ENCODE data around the gene RRP1.

Gene RRP1

DNA sequence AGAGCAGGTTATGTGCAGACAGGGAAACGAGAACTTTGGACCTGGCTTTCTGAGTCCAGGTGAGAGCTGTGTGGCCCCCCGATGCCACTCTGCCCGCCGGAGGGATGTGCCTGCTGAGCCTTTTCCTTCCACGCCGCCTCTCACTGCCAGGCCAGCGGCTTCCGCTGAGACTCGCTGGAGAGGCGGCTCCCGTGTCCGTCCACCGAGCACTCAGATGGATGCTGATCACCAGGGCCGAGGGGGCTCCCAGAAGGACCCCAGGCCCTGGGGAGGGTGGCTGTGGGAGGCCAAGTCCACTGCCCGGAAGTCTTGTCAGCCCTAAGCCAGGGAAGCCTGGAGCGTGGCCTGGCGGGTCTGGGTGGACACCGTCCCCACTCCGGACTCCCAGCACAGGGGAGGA lies 29.7 kb upstream of the RRP1 start:
- no peak for DNase-seq

DNA sequence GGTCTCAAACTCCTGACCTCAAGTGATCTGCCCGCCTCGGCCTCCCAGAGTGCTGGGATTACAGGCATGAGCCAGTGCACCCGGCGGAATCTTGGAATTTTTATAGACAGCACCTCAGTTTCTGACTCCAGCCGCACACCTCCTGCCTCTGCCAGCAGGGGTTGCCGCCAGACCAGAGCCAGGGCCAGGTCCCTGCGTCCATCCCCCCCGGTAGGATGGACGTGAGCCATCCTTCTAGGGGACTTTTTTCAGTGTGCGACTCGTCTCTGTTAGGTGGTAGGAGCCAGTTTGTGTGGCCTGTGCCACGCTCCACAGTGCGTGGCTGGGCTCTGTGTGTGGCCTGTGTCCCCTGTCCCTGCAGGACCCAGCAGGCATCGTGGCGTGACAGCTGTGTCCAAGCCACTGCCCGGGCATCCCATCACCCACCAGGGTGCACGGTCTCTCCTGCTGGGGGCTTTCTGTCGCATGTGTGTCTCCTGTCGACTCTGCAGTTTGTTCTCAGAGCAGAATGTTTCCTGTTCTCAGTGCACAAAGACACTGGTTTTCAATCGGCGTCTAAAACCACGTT lies 28.9 kb upstream of the RRP1 start:
- DNase-seq, result no peak

DNA sequence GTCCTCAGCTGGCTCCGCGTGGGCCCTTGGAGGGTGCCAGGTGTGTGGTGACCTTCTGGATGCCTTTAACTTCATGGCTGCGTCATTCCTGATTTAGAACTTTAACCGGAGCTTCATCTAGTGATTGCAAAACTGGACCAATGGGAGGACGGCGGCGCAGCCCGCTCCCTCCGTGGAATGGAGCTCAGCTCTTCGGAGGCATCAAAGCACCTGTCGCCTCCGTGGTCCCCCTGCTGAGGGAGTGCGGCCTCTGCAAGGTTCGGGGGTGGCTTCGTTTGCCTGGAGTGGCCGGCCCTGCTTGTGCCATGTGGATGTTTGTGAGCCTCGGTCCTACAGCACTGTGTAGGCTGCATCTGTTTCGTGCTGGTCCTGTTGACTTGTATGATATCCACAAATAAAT lies 27.5 kb upstream of the RRP1 start:
- no peak for DNase-seq

DNA sequence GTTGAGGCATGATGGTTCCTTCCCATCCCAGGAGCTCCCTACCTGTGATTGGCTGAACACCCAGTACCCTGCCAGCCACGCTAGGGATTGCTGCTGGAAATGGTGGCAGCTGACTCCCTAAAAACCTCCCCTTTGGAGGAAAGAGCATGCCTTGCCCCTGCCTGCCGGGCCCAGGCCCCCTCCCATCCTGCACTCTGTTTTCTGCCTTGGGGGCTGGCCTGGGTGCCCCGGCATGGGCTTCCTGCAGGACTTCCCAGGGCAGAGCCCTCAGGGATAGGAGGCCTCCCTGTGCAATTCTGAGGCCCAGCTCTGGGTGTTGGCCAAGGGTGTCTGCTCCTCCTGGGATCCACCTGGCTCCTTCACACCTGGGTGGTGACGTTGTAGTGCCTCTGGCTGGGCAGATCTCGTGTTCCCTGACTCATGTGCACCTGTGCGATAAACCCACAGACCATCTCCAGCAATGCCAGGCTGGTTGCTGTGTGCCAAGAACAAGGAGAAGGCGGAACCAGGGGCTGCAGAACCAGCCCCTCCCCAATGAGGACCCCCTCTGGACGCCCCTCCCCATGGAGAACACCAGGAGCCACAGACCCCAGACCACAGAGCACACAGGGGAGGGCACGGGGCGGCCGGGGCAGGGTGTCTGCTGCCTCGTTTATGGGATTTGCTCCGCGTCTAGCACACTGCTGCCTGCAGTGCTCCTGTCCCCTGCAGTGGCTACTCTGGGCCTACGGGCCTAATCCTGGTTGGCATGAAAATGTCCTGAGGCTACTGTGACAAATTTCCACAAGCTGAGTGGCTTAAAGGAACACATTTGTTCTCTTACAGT lies 26.9 kb upstream of the RRP1 start:
- no peak for DNase-seq

DNA sequence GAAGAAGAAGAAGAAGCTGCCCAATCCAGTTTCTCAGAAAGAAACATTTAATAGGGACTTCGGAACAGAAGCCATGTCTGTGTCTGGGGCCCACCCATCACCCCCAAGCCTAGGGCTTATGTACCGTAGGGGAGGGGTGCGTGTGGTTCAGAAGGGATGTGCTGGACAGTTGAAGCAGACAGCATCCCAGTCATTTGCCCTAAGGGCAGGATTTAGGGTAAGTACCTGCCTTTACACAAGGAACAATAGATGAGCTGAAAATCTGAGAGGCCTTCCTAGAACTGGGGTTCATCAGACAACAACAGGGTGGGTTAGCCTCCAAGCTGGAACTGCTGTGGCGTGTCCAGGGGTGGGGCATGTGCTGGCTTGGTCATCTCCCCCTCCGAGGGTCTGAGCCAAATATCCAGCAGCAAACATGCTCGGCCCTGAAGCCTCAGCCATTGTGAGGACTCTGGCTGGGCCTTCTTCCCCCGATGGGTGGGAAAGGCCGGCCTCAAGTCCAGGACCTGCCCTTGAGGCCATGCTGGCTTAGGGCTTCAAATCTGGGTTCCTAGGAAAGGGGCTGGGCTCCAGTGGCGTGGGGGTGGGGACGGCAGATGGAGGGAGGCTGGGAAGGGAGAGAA lies 25.4 kb upstream of the RRP1 start:
- DNase-seq, result no peak

DNA sequence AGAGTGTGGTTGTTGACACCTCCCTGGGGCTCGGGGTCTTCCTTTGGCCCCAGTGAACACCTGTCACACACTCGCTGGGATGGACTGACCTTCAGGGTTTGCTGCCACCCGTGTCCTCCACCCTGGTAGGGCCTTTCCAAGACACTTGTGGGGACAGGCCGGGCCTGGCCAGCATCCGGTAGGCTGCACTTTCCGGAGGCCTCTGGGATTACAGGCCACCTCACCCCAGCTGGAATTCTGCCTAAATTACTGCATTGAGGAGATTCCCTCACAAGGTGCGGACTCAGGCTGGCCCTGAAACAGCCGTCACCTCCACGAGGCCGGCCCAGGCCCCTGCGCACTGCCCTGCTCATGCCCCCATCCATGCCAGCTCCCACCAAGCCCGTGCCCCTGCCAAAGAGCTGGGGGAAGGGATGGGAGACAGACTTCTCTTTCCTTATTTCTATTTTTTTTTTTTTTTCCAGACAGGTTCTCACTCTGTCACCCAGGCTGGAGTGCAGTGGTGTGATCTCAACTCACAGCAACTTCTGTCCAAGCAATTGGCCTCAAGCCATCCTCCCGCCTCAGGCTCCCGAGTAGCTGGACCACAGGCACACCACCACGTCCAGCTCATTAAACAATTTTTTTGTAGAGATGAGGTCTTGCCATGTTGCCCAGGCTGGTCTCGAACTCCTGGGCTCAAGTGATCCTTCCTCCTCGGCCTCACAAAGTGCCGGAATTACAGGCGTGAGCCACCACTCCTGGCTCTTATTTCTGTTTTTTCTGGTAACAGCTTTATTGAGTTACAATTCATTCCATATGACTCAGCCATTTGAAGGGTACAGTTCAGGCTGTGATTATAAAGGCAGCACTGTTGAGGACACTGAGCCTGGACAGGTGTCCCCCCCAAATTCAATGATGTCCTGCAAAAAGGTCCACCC lies 24.5 kb upstream of the RRP1 start:
- no peak for DNase-seq

DNA sequence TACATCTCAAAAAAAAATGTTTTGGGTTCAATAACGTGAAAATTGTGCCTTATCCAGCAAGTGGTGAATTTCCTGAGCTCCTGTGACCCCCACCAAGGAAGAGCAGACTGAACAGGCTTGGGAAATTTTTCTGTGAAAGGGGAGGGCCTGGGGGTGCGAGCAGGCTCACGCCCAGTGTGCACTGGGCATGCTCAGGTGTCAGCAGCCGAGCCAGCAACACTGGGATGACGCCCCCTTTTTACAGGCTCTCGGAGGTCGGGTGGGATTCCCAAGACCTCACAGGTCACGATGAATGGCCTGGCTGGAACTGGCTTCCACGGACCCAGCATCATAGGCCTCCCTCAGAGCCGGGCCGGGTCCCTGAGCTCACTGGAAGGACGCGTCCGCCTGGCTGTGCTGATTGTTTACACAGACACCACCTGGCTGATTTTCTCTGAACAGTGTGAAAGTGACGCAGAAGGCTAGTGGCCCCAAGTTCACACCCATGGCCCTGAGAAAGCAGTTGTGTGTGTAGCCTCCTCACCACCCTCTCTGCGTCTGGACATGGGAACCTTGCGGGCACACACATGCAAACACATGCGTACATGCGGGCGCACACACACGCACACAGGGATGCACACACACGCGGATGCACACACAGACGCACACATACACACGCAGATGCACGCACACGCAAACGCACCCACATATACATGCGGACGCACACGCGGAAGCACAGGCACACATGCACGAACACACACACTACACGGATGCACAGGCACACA lies 22.5 kb upstream of the RRP1 start:
- DNase-seq, result no peak

DNA sequence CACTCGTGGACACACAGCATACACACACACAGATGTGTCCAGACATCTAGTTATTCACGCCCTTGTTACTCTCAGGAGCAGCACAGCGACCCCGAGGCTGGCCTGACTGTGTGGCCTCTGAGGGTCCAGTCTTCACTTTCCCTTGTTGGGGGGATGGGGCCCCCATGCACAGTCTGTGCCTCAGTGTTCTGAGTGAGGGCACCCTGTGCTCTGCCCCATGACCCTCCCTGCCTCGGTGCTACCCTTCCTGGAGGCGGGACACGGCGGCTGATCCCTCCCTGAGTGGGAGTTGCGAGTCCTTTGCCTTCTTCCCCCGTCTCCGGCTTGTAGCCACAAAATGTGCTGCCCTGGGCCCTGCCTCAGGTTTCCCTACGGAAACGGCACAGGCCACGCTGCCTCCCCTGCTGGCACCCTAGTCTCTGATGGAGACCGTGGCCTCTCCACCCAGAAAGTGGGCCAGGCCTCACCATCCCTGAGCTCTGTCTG lies 21.8 kb upstream of the RRP1 start:
- DNase-seq, result no peak

DNA sequence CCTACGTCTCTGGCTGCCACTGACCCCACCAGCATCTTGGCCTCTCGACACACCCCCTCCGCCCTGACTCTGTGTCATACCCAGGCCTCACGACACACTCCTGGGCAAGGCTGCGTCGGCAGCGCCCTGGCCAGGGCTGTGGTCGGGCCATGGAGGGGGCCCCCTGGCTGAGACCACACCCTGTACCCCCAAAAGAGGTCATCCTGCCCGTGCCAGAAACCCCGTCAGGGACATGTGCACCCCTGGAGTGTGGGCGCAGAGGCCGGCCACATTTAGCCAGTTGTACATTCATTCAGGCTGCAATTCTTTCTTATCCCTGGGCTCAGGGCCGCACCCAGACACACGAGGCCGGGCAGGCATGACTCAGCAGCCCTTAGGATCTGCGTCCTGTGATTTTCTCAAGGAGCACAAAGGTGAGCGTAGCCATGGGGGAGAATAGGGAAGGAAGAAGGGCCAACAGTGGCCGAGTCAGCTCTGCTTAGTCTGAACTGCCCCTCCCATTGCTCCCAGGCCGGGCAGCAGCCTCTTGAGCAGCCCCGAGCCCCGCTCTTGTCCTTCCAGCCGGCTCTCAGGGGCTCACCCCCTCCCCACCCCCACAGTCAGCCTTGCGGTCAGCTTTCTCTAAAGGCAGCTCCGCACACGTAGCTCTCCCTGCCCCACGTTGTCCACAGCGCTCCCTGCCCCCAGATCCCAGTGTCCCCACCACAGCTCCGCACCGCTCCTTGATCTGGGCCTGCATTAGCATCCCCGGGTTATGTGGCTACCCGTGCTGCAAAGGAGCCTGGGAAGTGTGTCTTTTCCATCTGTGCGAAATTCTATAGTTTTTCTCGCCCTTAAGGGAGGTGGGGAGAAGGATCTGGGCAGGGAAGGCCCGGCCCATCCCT lies 21.2 kb upstream of the RRP1 start:
- DNase-seq, result no peak

DNA sequence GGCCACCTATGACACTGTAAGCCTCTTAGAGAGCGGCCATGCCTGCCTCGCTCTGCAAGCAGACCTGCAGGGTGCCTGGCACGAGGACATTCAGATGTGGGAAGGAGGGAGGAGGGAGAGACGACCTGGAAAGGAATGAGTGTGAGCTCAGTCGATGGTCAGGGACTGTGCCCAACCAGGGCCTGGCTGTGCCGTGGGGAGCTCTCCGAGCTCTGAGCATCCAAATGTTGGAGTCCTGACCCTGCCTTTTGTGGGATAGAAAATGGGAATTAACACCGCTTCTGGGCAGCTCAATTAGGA lies 20.6 kb upstream of the RRP1 start:
- no peak for DNase-seq

DNA sequence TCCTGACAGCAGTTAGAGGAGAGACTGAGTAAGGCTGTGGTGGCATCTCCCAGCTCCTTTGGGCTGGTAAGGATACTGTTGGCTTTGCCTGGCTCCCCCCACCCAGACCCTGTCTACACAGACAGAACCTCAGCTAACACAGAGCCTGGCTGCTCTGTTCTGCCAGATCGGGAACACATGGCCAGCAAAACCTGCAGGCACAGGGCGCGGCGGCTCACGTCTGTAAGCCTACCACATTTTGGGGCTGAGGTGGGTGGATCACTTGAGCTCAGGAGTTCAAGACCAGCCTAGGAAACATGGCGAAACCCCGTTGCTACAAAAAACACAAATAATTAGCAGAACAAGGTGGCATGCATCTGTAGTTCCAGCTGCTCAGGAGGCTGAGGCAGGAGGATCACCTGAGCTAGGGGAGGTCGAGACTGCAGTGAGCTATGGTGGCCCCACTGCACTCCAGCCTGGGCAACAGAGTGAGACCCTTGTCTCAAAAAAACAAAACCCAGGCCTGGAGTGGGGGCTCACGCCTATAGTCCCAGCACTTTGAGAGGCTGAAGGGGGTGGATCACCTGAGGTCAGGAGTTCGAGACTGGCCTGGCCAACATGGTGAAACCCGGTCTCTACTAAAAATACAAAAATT lies 19.9 kb upstream of the RRP1 start:
- no peak for DNase-seq

DNA sequence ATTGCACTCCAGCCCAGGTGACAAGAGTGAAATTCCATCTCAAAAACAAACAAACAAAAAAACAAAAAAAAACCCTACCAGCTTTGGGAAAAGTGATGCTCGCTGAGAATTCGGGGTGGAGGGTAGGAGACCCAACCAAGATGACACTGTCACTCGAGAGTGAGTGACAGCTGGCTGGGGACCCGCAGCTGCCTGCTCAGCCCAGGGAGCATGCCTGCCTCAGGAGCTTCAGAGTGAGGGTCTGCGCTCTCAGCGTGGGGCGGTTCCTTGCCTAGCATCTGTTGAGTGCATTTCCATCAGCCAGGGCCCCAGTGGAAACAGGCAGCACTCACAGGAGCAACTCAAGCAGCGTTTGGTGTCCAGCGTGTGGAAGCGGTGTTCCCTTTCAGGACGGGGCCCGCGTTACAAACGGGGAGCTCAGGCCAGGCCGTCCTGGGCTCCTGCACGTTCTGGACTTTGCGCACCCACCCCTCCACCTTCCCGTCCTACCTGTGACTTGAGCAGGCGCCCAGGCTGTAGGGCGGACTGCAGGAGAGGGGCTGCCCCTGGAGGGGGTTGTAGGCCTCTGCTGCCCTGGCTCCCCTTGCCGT lies 19.2 kb upstream of the RRP1 start:
- DNase-seq, result no peak

DNA sequence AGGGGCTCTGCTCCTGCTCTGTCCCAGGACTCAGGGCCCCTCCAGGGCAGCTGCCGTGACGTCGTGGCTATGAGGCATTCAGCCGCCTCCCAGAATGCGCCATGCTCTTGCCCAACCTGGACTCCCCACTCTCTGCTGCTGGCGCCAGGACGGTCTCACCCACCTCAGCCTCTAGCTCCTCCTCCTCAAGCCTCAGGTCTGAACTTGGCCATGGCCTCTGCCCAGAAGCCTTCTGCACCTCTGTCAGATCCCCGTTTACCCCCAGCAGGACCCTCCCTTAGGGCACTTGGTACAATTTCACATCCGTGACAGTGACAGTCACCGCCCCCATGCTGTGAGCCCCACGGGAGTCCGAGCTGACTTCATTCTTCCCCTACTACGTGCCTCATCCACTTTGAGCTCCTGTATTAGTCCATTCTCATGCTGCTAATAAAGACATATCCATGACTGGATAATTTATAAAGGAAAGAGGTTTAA lies 18.1 kb upstream of the RRP1 start:
- DNase-seq, result no peak

DNA sequence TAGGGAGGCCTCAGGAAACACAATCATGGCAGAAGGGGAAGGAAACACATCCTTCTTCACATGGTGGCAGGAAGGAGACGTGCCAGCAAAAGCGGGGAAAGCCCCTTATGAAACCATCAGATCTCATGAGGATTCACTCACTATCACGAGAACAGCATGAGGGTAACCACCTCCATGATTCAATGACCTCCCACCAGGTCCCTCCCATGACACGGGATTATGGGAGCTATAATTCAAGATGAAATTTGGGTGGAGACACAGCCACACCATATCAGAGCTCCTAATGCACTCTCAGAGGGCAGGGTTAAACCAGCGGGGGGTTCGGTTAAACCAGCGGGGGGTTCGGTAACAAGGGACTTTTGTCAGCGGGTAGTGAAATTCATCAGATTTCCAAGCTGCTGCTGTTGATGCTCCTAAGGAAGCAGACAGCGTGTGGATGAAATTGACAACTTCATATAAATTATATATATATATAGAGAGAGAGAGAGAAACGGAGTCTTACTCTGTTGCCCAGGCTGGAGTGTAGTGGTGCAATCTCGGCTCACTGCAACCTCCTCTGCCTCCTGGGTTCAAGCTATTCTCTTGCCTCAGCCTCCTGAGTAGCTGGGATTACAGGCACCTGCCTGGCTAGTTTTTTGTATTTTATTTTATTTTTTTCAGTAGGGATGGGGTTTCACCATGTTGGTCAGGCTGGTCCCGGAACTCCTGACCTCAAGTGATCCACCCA lies 17.5 kb upstream of the RRP1 start:
- DNase-seq, result no peak

DNA sequence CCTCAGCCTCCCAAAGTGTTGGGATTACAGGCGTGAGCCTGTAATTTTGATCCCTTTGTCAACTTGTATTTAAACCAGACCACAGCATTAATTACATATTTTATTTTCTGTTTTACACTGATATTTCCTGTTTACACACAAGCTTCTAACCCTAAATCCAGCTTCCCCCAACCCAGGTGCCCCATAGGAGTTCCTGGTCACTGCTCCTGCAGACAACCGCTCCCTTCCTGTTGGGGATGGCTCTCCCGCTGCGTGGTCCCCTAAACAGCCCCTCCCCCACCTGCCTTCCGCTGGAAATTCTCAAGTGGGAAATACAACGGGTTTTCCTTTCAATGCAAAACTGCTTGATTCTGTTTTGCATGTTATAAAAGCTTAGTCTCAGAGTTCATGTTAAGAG lies 17.0 kb upstream of the RRP1 start:
- no peak for DNase-seq

DNA sequence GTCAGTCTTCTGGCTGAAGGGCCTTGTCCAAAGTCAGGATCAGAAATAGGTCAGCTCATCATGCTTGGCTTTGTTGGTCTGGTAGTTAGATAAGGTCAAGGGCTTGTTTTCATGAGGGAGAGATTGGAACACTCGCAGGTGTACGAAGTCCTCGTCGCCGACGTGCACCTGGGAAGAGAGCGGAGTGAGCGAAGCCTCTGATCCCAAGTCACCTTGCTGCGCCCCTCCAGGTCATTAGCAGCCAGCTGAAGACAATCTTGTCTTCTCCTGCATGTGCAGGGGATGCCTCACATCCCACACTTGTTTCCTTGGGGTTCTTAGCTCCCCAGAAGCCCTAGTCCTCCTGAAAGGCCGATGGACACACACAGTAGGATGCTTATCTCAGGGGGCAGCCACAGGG lies 15.2 kb upstream of the RRP1 start:
- DNase-seq, result no peak

DNA sequence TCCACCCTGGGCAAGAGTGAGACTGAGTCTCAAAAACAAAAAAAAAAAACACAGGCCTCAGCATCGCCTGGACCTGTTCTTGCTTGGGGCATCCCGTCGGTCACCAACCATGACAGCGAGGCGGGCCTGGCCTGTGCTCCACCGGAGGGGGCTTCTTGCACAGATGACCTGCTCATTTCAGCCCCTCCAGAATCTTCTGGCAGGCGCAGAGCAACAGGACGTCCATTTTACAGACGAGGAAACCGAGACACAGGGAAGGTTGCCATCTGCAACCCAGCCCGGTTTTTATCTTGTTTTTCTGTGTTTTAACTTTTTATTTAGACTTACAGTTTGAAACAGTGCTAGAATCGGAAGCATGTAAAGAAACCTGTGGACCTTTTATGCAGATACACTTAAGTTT lies 14.2 kb upstream of the RRP1 start:
- no peak for DNase-seq

DNA sequence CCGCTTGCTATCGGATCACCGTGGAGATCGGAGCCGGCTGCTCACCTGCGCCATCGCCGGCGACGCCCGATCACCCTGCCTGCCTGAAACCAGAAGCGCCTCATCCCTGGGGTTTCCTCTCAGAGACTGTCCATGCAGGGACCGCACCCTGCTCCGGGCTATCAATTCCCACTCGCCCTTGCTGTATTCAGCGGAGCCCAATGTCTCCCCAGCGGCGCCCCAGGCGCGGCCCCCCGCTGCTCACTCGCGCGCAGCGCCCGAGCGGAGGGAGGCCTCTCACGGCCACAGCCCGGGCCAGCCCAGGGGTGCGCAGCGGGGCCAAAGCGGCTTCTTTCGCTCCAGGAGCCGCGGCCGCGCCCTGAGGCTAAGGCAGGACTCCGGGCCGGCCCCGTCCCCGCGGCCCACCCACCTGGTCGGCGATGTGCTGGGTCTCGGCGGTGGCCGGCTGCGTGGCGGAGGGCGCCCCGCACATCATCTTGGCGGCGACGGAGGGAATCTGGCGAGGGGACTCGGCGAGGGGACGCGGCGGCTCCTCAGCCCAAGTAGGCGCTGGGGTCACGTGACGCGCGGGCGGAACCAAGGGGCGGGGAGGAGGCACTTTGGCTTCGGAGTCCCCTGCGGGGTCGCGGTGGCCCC lies 13.5 kb upstream of the RRP1 start, which contains the start of gene CSTB:
Gene CSTB, minus strand, starts transcription at position 514 of the 636 bp plus-strand sequence. Its CDS starts 39 bp downstream, at position 475.
- peak; percentile 52 to 81 for DNase-seq

DNA sequence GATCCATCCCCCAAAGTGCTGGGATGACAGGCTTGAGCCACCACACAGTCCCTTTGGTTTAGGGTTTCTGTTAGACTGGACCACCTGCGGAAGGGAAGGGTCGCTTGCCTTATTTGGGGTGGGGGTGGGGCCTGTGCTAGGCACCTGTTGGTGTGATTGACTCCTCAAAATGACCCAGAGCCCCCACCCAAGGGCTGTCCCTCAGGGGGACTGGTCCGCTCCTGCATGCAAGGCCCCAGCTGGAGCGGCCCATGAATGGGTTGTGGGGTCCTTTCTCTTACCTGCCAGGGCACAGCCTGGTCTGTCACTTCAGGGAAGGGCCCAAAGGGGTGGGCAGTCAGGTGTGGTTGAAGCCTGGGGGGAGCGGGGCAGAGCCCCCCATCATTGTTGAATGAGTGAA lies 11.4 kb upstream of the RRP1 start:
- no peak for DNase-seq

Data from hippocampal formation (tissue), 2 donors.